GM23248 (cell line): ENCODE measurements around the gene FSCN2. TPM values are rescaled to one million over a fixed set of nuclear protein-coding genes. Genes with fewer than 3 reads are reported as not detected.

Experiments
- DNase-seq: peaks from one replicate; pipeline ENCODE4 v3.0.0-alpha.2; 2015
- H2AFZ ChIP-seq: fragments of 200-600 bp; sonication (generic); 2 replicates; pipeline ENCODE4 v1.6.1; 2016; ENCODE audit warnings: antibody characterized with exemption
- H3F3A ChIP-seq: fragments of 200-600 bp; sonication (generic); 2 replicates; pipeline ENCODE4 v1.6.1; 2016; ENCODE audit warnings: mild to moderate bottlenecking, antibody characterized with exemption, mixed run types; ENCODE audit not compliant: insufficient read depth
- H3K27ac ChIP-seq: fragments of 200-600 bp; sonication (generic); 2 replicates; pipeline ENCODE4 v1.5.1; 2016; ENCODE audit warnings: mild to moderate bottlenecking
- H3K27me3 ChIP-seq: fragments of 200-600 bp; sonication (generic); replicated peaks from 2 replicates; pipeline ENCODE4 v1.6.1; 2016; ENCODE audit warnings: mild to moderate bottlenecking; ENCODE audit not compliant: insufficient read depth
- H3K36me3 ChIP-seq: fragments of 200-600 bp; sonication (generic); 2 replicates; pipeline ENCODE4 v1.6.1; 2016; ENCODE audit warnings: low read depth, mild to moderate bottlenecking
- H3K4me1 ChIP-seq: fragments of 200-600 bp; sonication (generic); 2 replicates; pipeline ENCODE4 v1.6.1; 2016; ENCODE audit warnings: mild to moderate bottlenecking; ENCODE audit not compliant: insufficient read depth
- H3K4me2 ChIP-seq: fragments of 200-600 bp; sonication (generic); one replicate; pipeline ENCODE4 v1.6.1; 2016; ENCODE audit warnings: mild to moderate bottlenecking; ENCODE audit not compliant: unreplicated experiment
- H3K4me3 ChIP-seq: fragments of 200-600 bp; sonication (generic); 2 replicates; pipeline ENCODE4 v1.5.1; 2016; ENCODE audit warnings: mild to moderate bottlenecking
- H3K79me2 ChIP-seq: fragments of 200-600 bp; sonication (generic); 2 replicates; pipeline ENCODE4 v1.6.1; 2016; ENCODE audit warnings: mild to moderate bottlenecking; ENCODE audit not compliant: insufficient read depth
- H3K9ac ChIP-seq: fragments of 200-600 bp; sonication (generic); 2 replicates; pipeline ENCODE4 v1.6.1; 2016; ENCODE audit warnings: mild to moderate bottlenecking
- H3K9me2 ChIP-seq: fragments of 200-600 bp; sonication (generic); 2 replicates; pipeline ENCODE4 v1.6.1; 2016; ENCODE audit warnings: mixed run types, mild to moderate bottlenecking, moderate library complexity; ENCODE audit not compliant: insufficient read depth
- H3K9me3 ChIP-seq: fragments of 200-600 bp; sonication (generic); one replicate; pipeline ENCODE4 v1.6.1; 2017; ENCODE audit warnings: low read depth
- H4K20me1 ChIP-seq: fragments of 200-600 bp; sonication (generic); 2 replicates; pipeline ENCODE4 v1.6.0; 2016; ENCODE audit not compliant: insufficient read depth
- EZH2 ChIP-seq: fragments of 200-600 bp; sonication (generic); IDR thresholded peaks from 2 replicates; pipeline ENCODE4 v1.6.1; 2018; ENCODE audit warnings: antibody characterized with exemption, mild to moderate bottlenecking; ENCODE audit not compliant: insufficient read depth, poor library complexity, severe bottlenecking
- EZH2phosphoT487 ChIP-seq: fragments of 200-600 bp; sonication (generic); IDR thresholded peaks from 2 replicates; pipeline ENCODE4 v1.6.1; 2018; ENCODE audit warnings: antibody characterized with exemption, moderate library complexity, mild to moderate bottlenecking, low read depth; ENCODE audit not compliant: insufficient read depth
- WGBS, 2 experiments: methylation state at CpG; one replicate each; pipeline ENCODE4 v1.1.6; 2015 to 2017; ENCODE audit warnings: low lambda C conversion rate in 2 of 2, low coverage in 1 of 2; ENCODE audit errors: missing lambda C conversion rate in 2 of 2; 5-methylcytosine and 5-hydroxymethylcytosine counted together
- in situ Hi-C: fragments of 300-500 bp; cut with MboI; formaldehyde crosslinking; loops from 2 replicates; pipeline ENCODE4 v1.15.0; 2020
- polyA plus RNA-seq: library from polyadenylated mRNA; unstranded; fragments of >200 nt; fragmentation: Nextera tagmentation; extraction: Ambion mirVana; gene quantifications from 2 replicates; pipeline ENCODE4 v1.2.1, GENCODE V29; 2016
- total RNA-seq: library from RNA; depleted of rRNA; stranded (reverse); fragments of >200 nt; shearing (Covaris generic); gene quantifications from 2 replicates; pipeline ENCODE4 v1.2.3, GENCODE V29; 2014; rRNA removed

Gene FSCN2, protein sequence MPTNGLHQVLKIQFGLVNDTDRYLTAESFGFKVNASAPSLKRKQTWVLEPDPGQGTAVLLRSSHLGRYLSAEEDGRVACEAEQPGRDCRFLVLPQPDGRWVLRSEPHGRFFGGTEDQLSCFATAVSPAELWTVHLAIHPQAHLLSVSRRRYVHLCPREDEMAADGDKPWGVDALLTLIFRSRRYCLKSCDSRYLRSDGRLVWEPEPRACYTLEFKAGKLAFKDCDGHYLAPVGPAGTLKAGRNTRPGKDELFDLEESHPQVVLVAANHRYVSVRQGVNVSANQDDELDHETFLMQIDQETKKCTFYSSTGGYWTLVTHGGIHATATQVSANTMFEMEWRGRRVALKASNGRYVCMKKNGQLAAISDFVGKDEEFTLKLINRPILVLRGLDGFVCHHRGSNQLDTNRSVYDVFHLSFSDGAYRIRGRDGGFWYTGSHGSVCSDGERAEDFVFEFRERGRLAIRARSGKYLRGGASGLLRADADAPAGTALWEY
- total RNA-seq (2.3 and 3.2 TPM in 2 replicates), polyA plus RNA-seq (0.23 and 0.48 TPM in 2 replicates)

DNA sequence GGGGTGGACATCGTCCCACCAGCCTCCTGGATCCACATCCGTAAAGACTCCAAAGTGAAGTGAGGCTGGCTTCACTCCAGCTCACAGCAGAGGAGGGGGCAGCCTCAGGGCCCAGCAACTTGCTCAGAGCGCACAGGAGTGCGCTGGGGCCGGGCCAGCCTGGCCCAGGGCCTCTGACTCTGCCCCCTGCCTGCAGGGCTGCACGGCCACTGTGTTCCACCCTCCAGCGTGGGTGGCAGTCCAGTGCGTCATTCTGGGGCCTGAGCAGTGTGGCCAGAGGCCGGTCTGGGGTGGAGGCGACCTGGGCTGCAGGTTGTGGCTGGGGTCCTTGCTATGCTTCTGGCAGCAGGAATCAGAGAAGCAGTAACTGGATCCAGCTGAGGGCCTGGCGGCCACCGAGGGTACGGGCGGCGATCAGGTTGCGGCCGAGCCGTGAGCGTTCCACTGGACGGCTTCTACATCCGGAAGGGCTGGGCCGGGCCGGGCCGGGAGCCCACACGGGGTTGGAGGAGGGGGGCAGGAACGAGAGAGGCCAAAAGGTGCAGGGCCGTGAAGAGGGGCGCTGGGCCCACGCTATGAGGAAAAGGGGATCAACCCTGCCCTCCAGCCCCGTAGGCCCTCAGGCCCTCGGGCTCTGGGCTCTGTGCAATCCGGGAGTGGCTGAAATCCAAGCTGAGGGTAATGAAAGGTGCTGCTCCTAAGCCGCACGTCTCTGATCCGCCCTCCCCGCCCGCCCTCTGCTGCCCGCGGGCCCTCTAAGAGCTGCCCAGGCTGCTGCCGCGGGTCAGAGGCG lies at the start of gene FSCN2:
Gene FSCN2 (plus strand): TSS at position 787 of the 793 bp plus-strand sequence. CDS start 155 bp downstream, outside the sequence.
- Histone ChIP-seq H3K4me3 (0 out of 2 replicates have a peak within 1 kb of the TSS, but pooled peaks have one; percentile 34), H3K9ac (no peak within 1 kb of the TSS), H3K27me3 (no peaks in the 10 kb centered on the region), H3K36me3 (no peaks in the 10 kb centered on the region), H3K9me2 (no peaks in the 10 kb centered on the region), H3K9me3 (no peaks in the 10 kb centered on the region), H2AFZ (no peak within 1 kb of the TSS), H3F3A (no peaks in the 10 kb centered on the region), H3K4me2 (no peak within 1 kb of the TSS), H3K27ac (no peak within 1 kb of the TSS), H3K4me1 (peaks cover 10% of the 10 kb centered on the region; the same call in 1 of the 2 replicates), H3K79me2 (no peaks in the 10 kb centered on the region), H4K20me1 (no peaks in the 10 kb centered on the region)
- peak; percentile 80 for DNase-seq
- 21 to 33% methylated on average over 25 to 42 of the region's 42 CpGs for WGBS, 2 experiments
- in situ Hi-C loops, result no loop called here
- TF ChIP-seq EZH2phosphoT487 (no peak), EZH2 (no peak)

DNA sequence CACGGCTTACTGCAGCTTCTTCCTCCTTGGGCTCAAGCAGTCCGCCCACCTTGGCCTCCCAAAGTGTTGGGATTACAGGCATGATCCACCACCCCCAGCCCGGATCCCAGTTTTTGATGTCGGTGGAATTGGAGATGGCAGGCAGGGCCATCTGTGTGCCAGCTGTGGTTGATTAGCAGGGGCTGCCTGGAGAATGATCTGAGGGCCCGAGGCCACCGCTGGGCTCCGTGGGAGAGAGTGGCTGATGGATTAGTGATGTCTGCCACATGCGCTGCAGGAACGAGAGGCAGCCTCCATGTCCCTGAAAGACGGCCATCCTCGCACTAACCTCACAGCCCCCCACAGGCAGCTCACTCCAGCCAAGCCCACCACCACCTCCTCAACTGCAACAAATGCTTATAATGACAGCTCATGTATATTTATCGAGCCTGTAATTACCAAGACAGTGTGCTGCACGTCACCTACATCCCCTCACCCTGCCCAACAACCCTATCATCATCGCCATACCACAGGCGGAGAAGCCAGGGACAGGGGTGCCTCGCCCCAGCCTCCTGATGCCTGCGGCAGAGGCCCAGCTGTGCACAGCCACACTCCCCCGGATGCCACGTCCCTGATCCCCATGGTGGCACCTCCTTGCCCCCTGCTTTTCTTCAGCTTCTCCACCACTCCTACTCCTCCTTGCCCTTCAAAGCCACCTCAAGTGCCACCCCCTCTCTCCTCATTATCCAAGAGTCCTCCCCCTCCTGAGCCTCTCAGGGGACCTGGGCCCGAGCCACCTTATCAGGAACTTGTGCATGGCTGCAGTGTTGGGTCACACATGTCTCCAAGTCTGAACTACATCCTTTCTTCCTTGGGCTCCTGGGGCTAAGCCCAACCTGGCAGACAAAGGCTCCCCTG lies 48.8 kb upstream of the FSCN2 start:
- 63 to 65% methylated on average over 20 of the region's 20 CpGs for WGBS, 2 experiments
- no peaks in the 10 kb centered on the region for H3K9me3 ChIP-seq
- H3K27ac ChIP-seq, result no peak overlapping the region
- no peak overlapping the region for H3K4me3 ChIP-seq
- no peaks in the 10 kb centered on the region for H3K79me2 ChIP-seq
- H2AFZ ChIP-seq, result no peak overlapping the region
- no peaks in the 10 kb centered on the region for H4K20me1 ChIP-seq
- no peak for TF ChIP-seq EZH2phosphoT487
- H3K4me2 ChIP-seq, result no peak overlapping the region
- no peaks in the 10 kb centered on the region for H3K4me1 ChIP-seq
- DNase-seq, result no peak
- no peaks in the 10 kb centered on the region for H3F3A ChIP-seq
- no peaks in the 10 kb centered on the region for H3K36me3 ChIP-seq
- in situ Hi-C loops, result loop anchor here (10.0 kb wide), 1 partner anchor 215 kb away; no protein-coding TSS in a partner anchor
- H3K9me2 ChIP-seq, result no peaks in the 10 kb centered on the region
- H3K9ac ChIP-seq, result no peak overlapping the region
- no peaks in the 10 kb centered on the region for H3K27me3 ChIP-seq

DNA sequence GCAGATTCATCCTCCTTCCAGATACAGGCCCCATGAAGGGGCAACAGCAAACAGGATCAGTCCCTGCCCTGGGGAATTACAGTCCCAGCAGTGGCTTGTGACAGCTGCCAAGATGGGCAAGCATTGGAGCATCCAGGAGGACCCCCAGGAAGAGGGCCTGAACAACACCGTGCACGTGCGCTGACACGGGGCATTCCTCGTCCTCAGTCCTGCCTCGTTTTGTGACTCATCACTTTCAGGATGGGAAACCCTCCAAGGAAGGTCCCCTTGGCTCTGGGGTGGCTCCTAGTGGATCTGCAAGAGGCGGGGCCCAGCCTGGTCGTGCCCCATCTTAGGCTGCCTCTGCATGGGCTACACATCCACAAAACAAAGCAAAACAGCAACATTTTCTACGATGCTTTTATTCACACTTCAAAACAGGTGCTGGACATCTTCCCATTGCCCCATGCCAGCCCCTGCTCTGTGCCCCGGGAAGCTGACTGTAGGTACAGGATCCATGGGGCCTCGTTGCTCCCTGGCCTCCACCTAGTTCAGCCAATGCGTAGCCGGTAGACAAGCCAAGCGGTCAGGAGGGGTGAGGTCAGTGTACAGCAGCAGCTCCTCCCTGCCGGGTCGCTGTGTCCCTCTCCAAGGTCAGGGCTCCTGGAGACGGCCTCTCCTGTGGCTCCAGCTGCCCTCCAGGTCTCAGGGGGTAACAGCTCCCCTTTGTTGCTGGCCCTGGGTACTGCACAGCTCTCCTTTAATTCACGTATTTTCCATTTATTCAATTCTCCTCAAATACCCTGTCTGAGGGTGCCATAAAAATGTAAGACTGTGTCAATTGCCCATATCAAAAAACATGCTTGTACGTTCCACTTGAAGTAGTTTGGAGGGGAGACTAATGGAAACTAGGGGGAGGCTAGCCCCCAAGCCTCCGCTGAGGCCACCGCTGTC lies 47.8 kb upstream of the FSCN2 start:
- no peaks in the 10 kb centered on the region for H3K4me1 ChIP-seq
- H3K27me3 ChIP-seq, result no peaks in the 10 kb centered on the region
- no peak overlapping the region for H3K27ac ChIP-seq
- no peak overlapping the region for H3K9ac ChIP-seq
- TF ChIP-seq EZH2phosphoT487, result no peak
- no peak for TF ChIP-seq EZH2
- no peaks in the 10 kb centered on the region for H3K79me2 ChIP-seq
- H2AFZ ChIP-seq, result no peak overlapping the region
- no peak overlapping the region for H3K4me3 ChIP-seq
- peak; percentile 72 for DNase-seq
- no peaks in the 10 kb centered on the region for H3F3A ChIP-seq
- in situ Hi-C loops, result no loop called here
- no peak overlapping the region for H3K4me2 ChIP-seq
- WGBS, 2 experiments, result 58 to 63% methylated on average over 21 of the region's 21 CpGs
- H3K36me3 ChIP-seq, result no peaks in the 10 kb centered on the region
- no peaks in the 10 kb centered on the region for H3K9me2 ChIP-seq
- no peaks in the 10 kb centered on the region for H4K20me1 ChIP-seq
- no peaks in the 10 kb centered on the region for H3K9me3 ChIP-seq
